ENCODE data around the gene TLE7. TPM values are rescaled to one million over a fixed set of nuclear protein-coding genes. Genes with fewer than 3 reads are reported as not detected.

TLE7 gene
- total RNA-seq, 2 experiments from 2014 or later: not detected

- no peak overlapping the region for H3K27ac Mint-ChIP-seq
- no peaks in the 10 kb centered on the region for H3K9me3 Mint-ChIP-seq (ENCODE audit: low read depth)
- H3K4me1 Mint-ChIP-seq: no peaks in the 10 kb centered on the region
- DNase-seq: no peak
- ChIA-PET POLR2A (no interaction called here), CTCF (no interaction called here)
- no peak for ATAC-seq
- intact Hi-C loops (cut with DNase I, micrococcal nuclease): no loop called here
- peaks cover 13% of the 10 kb centered on the region for H3K36me3 Mint-ChIP-seq (ENCODE audit: low read depth)
- no peak overlapping the region for H3K4me3 Mint-ChIP-seq
- H3K27me3 Mint-ChIP-seq: no peaks in the 10 kb centered on the region
Measured at GRCh38 chr16:71472931-71473330, 31.1 kb upstream of the TLE7 start.

DNA sequence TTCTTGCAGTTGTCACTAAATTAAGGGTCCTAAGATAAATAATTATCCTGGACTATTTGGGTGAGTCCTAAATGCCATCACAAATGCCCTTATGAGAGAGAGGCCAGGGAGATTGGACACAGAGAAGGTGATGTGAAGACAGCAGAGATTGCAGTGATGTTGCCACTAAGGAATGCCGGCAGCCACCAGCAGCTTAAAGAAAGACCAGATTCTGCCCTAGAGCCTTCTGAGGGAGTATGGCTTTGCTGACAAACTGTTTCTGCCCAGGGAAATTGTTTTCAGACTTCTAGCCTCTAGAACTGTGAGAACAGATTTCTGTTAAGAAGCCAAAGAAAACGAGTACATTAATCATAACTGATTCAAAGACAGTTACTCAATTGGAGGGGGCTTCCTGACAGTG, 30.2 kb upstream of the TLE7 start:
- POLR2A ChIA-PET: no interaction called here
- no peak for ATAC-seq
- intact Hi-C loops (cut with DNase I, micrococcal nuclease): no loop called here
- Mint-ChIP-seq H3K27ac (no peak overlapping the region), H3K9me3 (ENCODE audit: low read depth) (no peaks in the 10 kb centered on the region), H3K36me3 (ENCODE audit: low read depth) (peaks cover 7% of the 10 kb centered on the region), H3K27me3 (no peaks in the 10 kb centered on the region), H3K4me1 (no peaks in the 10 kb centered on the region), H3K4me3 (no peak overlapping the region)
- CTCF ChIA-PET: interaction anchor here (0.6 to 0.9 kb wide), 2 partner anchors 28 to 63 kb away, joined by 3 read pairs; no protein-coding TSS in a partner anchor
- no peak for DNase-seq

DNA sequence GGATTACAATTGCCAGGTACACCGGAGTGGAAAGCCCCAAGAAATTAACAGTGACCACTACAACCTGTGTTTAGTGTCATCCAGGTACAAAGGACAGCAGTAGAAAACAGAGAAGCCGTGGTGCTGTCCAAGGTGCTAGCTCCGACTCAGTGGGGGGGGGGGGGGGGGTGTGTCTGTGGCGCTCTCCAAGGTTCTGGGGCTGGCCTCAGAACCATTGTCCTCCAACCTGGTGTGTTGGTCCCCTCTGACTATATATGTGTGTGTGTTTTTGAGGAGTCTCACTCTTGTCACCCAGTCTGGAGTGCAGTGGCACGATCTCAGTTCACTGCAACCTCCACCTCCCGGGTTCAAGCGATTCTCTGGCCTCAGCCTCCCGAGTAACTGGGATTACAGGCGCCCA, 26.0 kb upstream of the TLE7 start:
- ChIA-PET CTCF (interaction anchor here (0.6 to 1.2 kb wide), 2 partner anchors 45 to 143 kb away, joined by 3 to 6 read pairs; no protein-coding TSS in a partner anchor), POLR2A (no interaction called here)
- Mint-ChIP-seq H3K27ac (no peak overlapping the region), H3K27me3 (no peaks in the 10 kb centered on the region), H3K36me3 (ENCODE audit: low read depth) (no peaks in the 10 kb centered on the region), H3K9me3 (ENCODE audit: low read depth) (no peaks in the 10 kb centered on the region), H3K4me3 (no peak overlapping the region), H3K4me1 (peaks cover 3% of the 10 kb centered on the region)
- intact Hi-C loops (cut with DNase I, micrococcal nuclease): no loop called here
- peak; percentile 69 for DNase-seq
- ATAC-seq: peak; percentile 26

GRCh38 chr16:71464231-71464630, 22.4 kb upstream of the TLE7 start:
- H3K36me3 Mint-ChIP-seq (ENCODE audit: low read depth): no peaks in the 10 kb centered on the region
- no peaks in the 10 kb centered on the region for H3K9me3 Mint-ChIP-seq (ENCODE audit: low read depth)
- no peak overlapping the region for H3K27ac Mint-ChIP-seq
- no peak for ATAC-seq
- ChIA-PET POLR2A (no interaction called here), CTCF (interaction anchor here (0.9 to 1.2 kb wide), 2 partner anchors 15 to 35 kb away, joined by 4 to 5 read pairs; no protein-coding TSS in a partner anchor)
- H3K27me3 Mint-ChIP-seq: no peaks in the 10 kb centered on the region
- H3K4me3 Mint-ChIP-seq: no peak overlapping the region
- H3K4me1 Mint-ChIP-seq: peaks cover 18% of the 10 kb centered on the region
- intact Hi-C loops (cut with DNase I, micrococcal nuclease): loop anchor here in 1 of 2 experiments (5.0 kb wide), 4 partner anchors 73 to 662 kb away; partner anchors contain the start of genes CMTR2, DHX38, TXNL4B and VAC14
- DNase-seq: no peak

- no peaks in the 10 kb centered on the region for H3K9me3 Mint-ChIP-seq (ENCODE audit: low read depth)
- no peaks in the 10 kb centered on the region for H3K36me3 Mint-ChIP-seq (ENCODE audit: low read depth)
- DNase-seq (peak; percentile 88), ATAC-seq (peak; percentile 96)
- peaks cover 19% of the 10 kb centered on the region for H3K4me1 Mint-ChIP-seq
- H3K4me3 Mint-ChIP-seq: peak within 1 kb of the TSS; percentile 76
- H3K27ac Mint-ChIP-seq: peak within 1 kb of the TSS; percentile 96
- ChIA-PET POLR2A (interaction anchor here (1.0 kb wide), 1 partner anchor 22 kb away, joined by 4 read pairs; no protein-coding TSS in a partner anchor), CTCF (interaction anchor here (0.7 to 1.7 kb wide), 5 partner anchors 22 to 150 kb away, joined by 3 to 10 read pairs (median 5); no protein-coding TSS in a partner anchor)
- intact Hi-C loops (cut with DNase I, micrococcal nuclease): loop anchor here (1.0 to 5.0 kb wide), 7 partner anchors 22 to 660 kb away; partner anchors contain the start of genes CMTR2 (in 1 of the 2), DHODH (in 1 of the 2), DHX38 (in 1 of the 2) and TXNL4B (in 1 of the 2)
- no peaks in the 10 kb centered on the region for H3K27me3 Mint-ChIP-seq
Measured at GRCh38 chr16:71461686-71462648, 20.1 kb upstream of the TLE7 start, which contains the start of gene ZNF23. Gene ZNF23 (minus strand): TSS chr16:71462247. CDS start chr16:71456796, 5,451 bp downstream.

GRCh38 chr16:71460941-71461340, 19.1 kb upstream of the TLE7 start:
- no peak for ATAC-seq
- H3K4me3 Mint-ChIP-seq: peak overlapping the region; percentile 76
- H3K27ac Mint-ChIP-seq: peak overlapping the region; percentile 96
- H3K27me3 Mint-ChIP-seq: no peaks in the 10 kb centered on the region
- no peak for DNase-seq
- ChIA-PET POLR2A (interaction anchor here (1.0 kb wide), 1 partner anchor 104 kb away, joined by 3 read pairs; no protein-coding TSS in a partner anchor), CTCF (interaction anchor here (1.1 to 2.5 kb wide), 3 partner anchors 22 to 150 kb away, joined by 4 to 10 read pairs (median 6); no protein-coding TSS in a partner anchor)
- intact Hi-C loops (cut with DNase I, micrococcal nuclease): loop anchor here in 1 of 2 experiments (5.0 kb wide), 4 partner anchors 76 to 659 kb away; partner anchors contain the start of genes CMTR2, DHX38, TXNL4B and VAC14
- peaks cover 19% of the 10 kb centered on the region for H3K4me1 Mint-ChIP-seq
- H3K9me3 Mint-ChIP-seq (ENCODE audit: low read depth): no peaks in the 10 kb centered on the region
- H3K36me3 Mint-ChIP-seq (ENCODE audit: low read depth): peaks cover 6% of the 10 kb centered on the region

- POLR2A ChIA-PET: interaction anchor here (1.0 kb wide), 1 partner anchor 104 kb away, joined by 3 read pairs; no protein-coding TSS in a partner anchor
Measured at GRCh38 chr16:71460236-71460635, 18.4 kb upstream of the TLE7 start.

GRCh38 chr16:71459510-71459909, 17.7 kb upstream of the TLE7 start:
- CTCF ChIA-PET: interaction anchor here (0.7 to 2.5 kb wide), 5 partner anchors 31 to 206 kb away, joined by 3 to 10 read pairs (median 5); no protein-coding TSS in a partner anchor
- H3K9me3 Mint-ChIP-seq (ENCODE audit: low read depth): no peaks in the 10 kb centered on the region
- no peak overlapping the region for H3K27ac Mint-ChIP-seq
- peaks cover 17% of the 10 kb centered on the region for H3K36me3 Mint-ChIP-seq (ENCODE audit: low read depth)
- DNase-seq (no peak), ATAC-seq (no peak)
- peaks cover 19% of the 10 kb centered on the region for H3K4me1 Mint-ChIP-seq
- intact Hi-C loops (cut with DNase I, micrococcal nuclease): no loop called here
- POLR2A ChIA-PET: no interaction called here
- no peaks in the 10 kb centered on the region for H3K27me3 Mint-ChIP-seq
- H3K4me3 Mint-ChIP-seq: no peak overlapping the region

More at GRCh38 chr16:71460236-71460635, 18.4 kb upstream of the TLE7 start:
- Mint-ChIP-seq H3K4me1 (peaks cover 19% of the 10 kb centered on the region), H3K36me3 (ENCODE audit: low read depth) (peaks cover 10% of the 10 kb centered on the region), H3K9me3 (ENCODE audit: low read depth) (no peaks in the 10 kb centered on the region), H3K27me3 (no peaks in the 10 kb centered on the region), H3K4me3 (peak overlapping the region; percentile 76), H3K27ac (no peak overlapping the region)
- CTCF ChIA-PET: interaction anchor here (0.6 to 2.5 kb wide), 4 partner anchors 21 to 158 kb away, joined by 3 to 10 read pairs (median 5); no protein-coding TSS in a partner anchor
- intact Hi-C loops (cut with DNase I, micrococcal nuclease): loop anchor here in 1 of 2 experiments (5.0 kb wide), 4 partner anchors 77 to 658 kb away; partner anchors contain the start of genes CMTR2, DHX38, TXNL4B and VAC14
- ATAC-seq (no peak), DNase-seq (no peak)

DNA sequence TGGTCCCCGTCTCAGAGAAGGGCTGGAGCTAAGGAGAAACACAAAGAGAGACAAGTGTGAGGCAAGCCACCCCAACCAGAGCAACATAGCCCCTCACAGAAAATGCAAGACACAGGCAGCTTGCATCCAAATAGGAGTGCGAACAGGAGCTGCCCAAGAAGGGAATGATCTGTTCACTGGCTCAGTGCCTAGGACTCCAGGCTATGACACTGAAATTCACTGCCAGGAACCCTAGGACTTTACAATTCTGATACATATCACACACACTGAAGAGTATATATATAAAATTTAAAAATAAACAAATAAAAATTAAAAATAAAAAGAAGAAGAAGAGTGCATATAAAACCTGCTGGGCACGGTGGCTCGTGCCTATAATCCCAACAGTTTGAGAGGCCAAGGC, 14.9 kb upstream of the TLE7 start:
- intact Hi-C loops (cut with DNase I, micrococcal nuclease): no loop called here
- H3K9me3 Mint-ChIP-seq (ENCODE audit: low read depth): peaks cover 12% of the 10 kb centered on the region
- CTCF ChIA-PET: interaction anchor here (0.6 to 1.6 kb wide), 3 partner anchors 12 to 632 kb away, joined by 3 to 4 read pairs (median 3); no protein-coding TSS in a partner anchor
- DNase-seq: no peak
- H3K36me3 Mint-ChIP-seq (ENCODE audit: low read depth): peaks cover 42% of the 10 kb centered on the region
- ATAC-seq: no peak
- H3K27me3 Mint-ChIP-seq: no peaks in the 10 kb centered on the region
- no peak overlapping the region for H3K4me3 Mint-ChIP-seq
- no peak overlapping the region for H3K27ac Mint-ChIP-seq
- POLR2A ChIA-PET: no interaction called here
- peaks cover 10% of the 10 kb centered on the region for H3K4me1 Mint-ChIP-seq

- ATAC-seq (no peak), DNase-seq (no peak)
- CTCF ChIA-PET: no interaction called here
- Mint-ChIP-seq H3K9me3 (ENCODE audit: low read depth) (peaks cover 38% of the 10 kb centered on the region), H3K4me1 (no peaks in the 10 kb centered on the region), H3K36me3 (ENCODE audit: low read depth) (peaks cover 80% of the 10 kb centered on the region), H3K27me3 (no peaks in the 10 kb centered on the region), H3K4me3 (no peak overlapping the region), H3K27ac (no peak overlapping the region)
- POLR2A ChIA-PET: no interaction called here
- intact Hi-C loops (cut with DNase I, micrococcal nuclease): no loop called here
Measured at GRCh38 chr16:71453036-71453435, 11.2 kb upstream of the TLE7 start.

GRCh38 chr16:71449020-71449419, 7.2 kb upstream of the TLE7 start:
- Mint-ChIP-seq H3K4me1 (no peaks in the 10 kb centered on the region), H3K27ac (no peak overlapping the region), H3K4me3 (no peak overlapping the region), H3K27me3 (no peaks in the 10 kb centered on the region), H3K36me3 (ENCODE audit: low read depth) (peaks cover 64% of the 10 kb centered on the region), H3K9me3 (ENCODE audit: low read depth) (peaks cover 55% of the 10 kb centered on the region)
- ChIA-PET CTCF (no interaction called here), POLR2A (no interaction called here)
- ATAC-seq (no peak), DNase-seq (no peak)
- intact Hi-C loops (cut with DNase I, micrococcal nuclease): no loop called here
